CD4-positive, alpha-beta T cell treated with Interferon gamma for 1 hour (primary cell): ENCODE data around the gene NKAIN2.
"Not testable (repeated sequence)": the region's sequence is repeated elsewhere in the genome, so short reads cannot be mapped to it uniquely, and the experiment has no call there.

Experiments
- DNase-seq: peaks from one replicate; pipeline ENCODE4 v3.0.0-alpha.2; 2020

NKAIN2 gene

GRCh38 chr6:124722141-124722878 is 918.6 kb downstream of the NKAIN2 start:
- DNase-seq: no peak

GRCh38 chr6:124723671-124724070 is 920.0 kb downstream of the NKAIN2 start:
- DNase-seq: no peak

- not testable (repeated sequence) for DNase-seq
Observed at GRCh38 chr6:124737804-124738203, 934.1 kb downstream of the NKAIN2 start.

- DNase-seq: no peak
Observed at GRCh38 chr6:124738482-124738881, 934.8 kb downstream of the NKAIN2 start.

- no peak for DNase-seq
Observed at GRCh38 chr6:124741341-124741740, 937.7 kb downstream of the NKAIN2 start.

- DNase-seq: no peak
Observed at GRCh38 chr6:124742971-124743370, 939.3 kb downstream of the NKAIN2 start.

- no peak for DNase-seq
Observed at GRCh38 chr6:124743420-124743819, 939.8 kb downstream of the NKAIN2 start.

GRCh38 chr6:124747349-124747748 is 943.7 kb downstream of the NKAIN2 start:
- DNase-seq: no peak

GRCh38 chr6:124748778-124749177 is 945.1 kb downstream of the NKAIN2 start:
- DNase-seq: no peak

GRCh38 chr6:124753001-124753400 is 949.3 kb downstream of the NKAIN2 start:
- no peak for DNase-seq

- no peak for DNase-seq
Observed at GRCh38 chr6:124753562-124754105, 950.0 kb downstream of the NKAIN2 start.

GRCh38 chr6:124755321-124755720 is 951.7 kb downstream of the NKAIN2 start:
- DNase-seq: no peak

- DNase-seq: no peak
Observed at GRCh38 chr6:124757560-124757959, 953.9 kb downstream of the NKAIN2 start.

- DNase-seq: no peak
Observed at GRCh38 chr6:124758663-124759062, 955.0 kb downstream of the NKAIN2 start.

GRCh38 chr6:124765280-124765679 is 961.6 kb downstream of the NKAIN2 start:
- no peak for DNase-seq

GRCh38 chr6:124768224-124768623 is 964.6 kb downstream of the NKAIN2 start:
- DNase-seq: no peak

- DNase-seq: no peak
Observed at GRCh38 chr6:124769811-124770544, 966.3 kb downstream of the NKAIN2 start.

- DNase-seq: no peak
Observed at GRCh38 chr6:124770784-124771183, 967.1 kb downstream of the NKAIN2 start.

- no peak for DNase-seq
Observed at GRCh38 chr6:124772733-124773319, 969.2 kb downstream of the NKAIN2 start.

GRCh38 chr6:124775121-124775520 is 971.5 kb downstream of the NKAIN2 start:
- no peak for DNase-seq

- DNase-seq: no peak
Observed at GRCh38 chr6:124777863-124778262, 974.2 kb downstream of the NKAIN2 start.

GRCh38 chr6:124780623-124781022 is 977.0 kb downstream of the NKAIN2 start:
- no peak for DNase-seq

GRCh38 chr6:124783344-124783743 is 979.7 kb downstream of the NKAIN2 start:
- no peak for DNase-seq

GRCh38 chr6:124791156-124791555 is 987.5 kb downstream of the NKAIN2 start:
- no peak for DNase-seq
